ENCODE data around the gene ATP6V1D. TPM values are rescaled to one million over a fixed set of nuclear protein-coding genes. Genes with fewer than 3 reads are reported as not detected.
"Not testable (repeated sequence)": the region's sequence is repeated elsewhere in the genome, so short reads cannot be mapped to it uniquely, and the experiment has no call there.

Gene ATP6V1D
- 79.1 TPM for total RNA-seq
- long read RNA-seq, transcript ATP6V1D-201 (9 exons, 1,845 nt), result major isoform, 58 of 70 reads
- long read RNA-seq, partial matches to known transcripts, result 3 of 70 reads
- long read RNA-seq, other reads (novel, unspliced or antisense), result 7 of 70 reads

- Histone ChIP-seq H3K27me3 (ENCODE audit: low read depth) (no peaks in the 10 kb centered on the region), H3K36me3 (peaks cover 5% of the 10 kb centered on the region), H3K4me3 (peak within 1 kb of the TSS; percentile 87), H3K4me1 (peaks cover 69% of the 10 kb centered on the region), H3K27ac (peak within 1 kb of the TSS; percentile 95), H3K9me3 (no peaks in the 10 kb centered on the region)
- peak; percentile 86 for TF ChIP-seq CTCF (IDR thresholded peaks at IDR 0.05)
- ATAC-seq (peak; percentile 99), DNase-seq (peak; percentile 99)
- intact Hi-C loops (cut with DNase I), result no loop called here
Observed at GRCh38 chr14:67359775-67360469, at the start of gene ATP6V1D, which contains the start of gene EIF2S1. ATP6V1D (minus strand) TSS chr14:67359804; CDS start chr14:67359698, 106 bp downstream. EIF2S1 (plus strand) TSS chr14:67360328; CDS start chr14:67364768, 4,440 bp downstream.

GRCh38 chr14:67408122-67408801 lies 48.7 kb upstream of the ATP6V1D start:
- H3K9me3 ChIP-seq; H3K36me3 ChIP-seq; H3K4me3 ChIP-seq; intact Hi-C loops (cut with DNase I); H3K27me3 ChIP-seq (ENCODE audit: low read depth); H3K27ac ChIP-seq; ATAC-seq; DNase-seq: not testable (repeated sequence)
- peaks cover 13% of the 10 kb centered on the region for H3K4me1 ChIP-seq

GRCh38 chr14:67405771-67406170 lies 46.2 kb upstream of the ATP6V1D start:
- intact Hi-C loops (cut with DNase I), result no loop called here

GRCh38 chr14:67400434-67400833 lies 40.8 kb upstream of the ATP6V1D start:
- no peak for ATAC-seq
- intact Hi-C loops (cut with DNase I), result no loop called here

More at GRCh38 chr14:67405771-67406170, 46.2 kb upstream of the ATP6V1D start:
- no peaks in the 10 kb centered on the region for H3K4me1 ChIP-seq
- no peak for TF ChIP-seq CTCF (IDR thresholded peaks at IDR 0.05)
- H3K9me3 ChIP-seq, result no peaks in the 10 kb centered on the region
- DNase-seq, result no peak
- H3K4me3 ChIP-seq, result no peak overlapping the region
- ATAC-seq, result no peak
- H3K27me3 ChIP-seq (ENCODE audit: low read depth), result no peaks in the 10 kb centered on the region
- H3K27ac ChIP-seq, result no peak overlapping the region
- H3K36me3 ChIP-seq, result no peaks in the 10 kb centered on the region

GRCh38 chr14:67397536-67397935 lies 37.9 kb upstream of the ATP6V1D start:
- ATAC-seq (no peak), DNase-seq (no peak)
- no peaks in the 10 kb centered on the region for H3K27me3 ChIP-seq (ENCODE audit: low read depth)
- H3K4me3 ChIP-seq, result no peak overlapping the region
- no peaks in the 10 kb centered on the region for H3K9me3 ChIP-seq
- no peaks in the 10 kb centered on the region for H3K36me3 ChIP-seq
- intact Hi-C loops (cut with DNase I), result no loop called here
- H3K4me1 ChIP-seq, result no peaks in the 10 kb centered on the region
- no peak overlapping the region for H3K27ac ChIP-seq
- TF ChIP-seq CTCF (IDR thresholded peaks at IDR 0.05), result no peak

More at GRCh38 chr14:67400434-67400833, 40.8 kb upstream of the ATP6V1D start:
- no peak for DNase-seq
- Histone ChIP-seq H3K4me1 (no peaks in the 10 kb centered on the region), H3K27ac (no peak overlapping the region), H3K27me3 (ENCODE audit: low read depth) (no peaks in the 10 kb centered on the region), H3K9me3 (no peaks in the 10 kb centered on the region), H3K36me3 (no peaks in the 10 kb centered on the region), H3K4me3 (no peak overlapping the region)
- TF ChIP-seq CTCF (IDR thresholded peaks at IDR 0.05), result no peak
